GM13977 (cell line): ENCODE measurements around the gene DLX1.

Experiments used
- DNase-seq: peaks from one replicate; pipeline ENCODE4 v3.0.0; 2012; ENCODE audit warnings: low spot score
- CTCF ChIP-seq: IDR thresholded peaks from 2 replicates; pipeline ENCODE4 v1.5.1; 2012; ENCODE audit warnings: mild to moderate bottlenecking, control low read depth; ENCODE audit not compliant: insufficient read depth; ENCODE audit errors: extremely low read depth, missing control alignments
- in situ Hi-C: fragments of 300-500 bp; cut with MboI; formaldehyde crosslinking; loops from one replicate; pipeline ENCODE4 v1.12.0; 2022; ENCODE audit warnings: low sequenced_read_pairs, low pct_unique_long_range_greater_than_20kb, mixed read lengths, inconsistent platforms; ENCODE audit not compliant: unreplicated experiment

DLX1 gene

GRCh38 chr2:172093416-172094293, 8.3 kb downstream of the DLX1 start:
- peak; percentile 39 for DNase-seq
- TF ChIP-seq CTCF, result no peak
- in situ Hi-C loops, result loop anchor here (25.0 kb wide), 1 partner anchor 281 kb away; no protein-coding TSS in a partner anchor

DNA sequence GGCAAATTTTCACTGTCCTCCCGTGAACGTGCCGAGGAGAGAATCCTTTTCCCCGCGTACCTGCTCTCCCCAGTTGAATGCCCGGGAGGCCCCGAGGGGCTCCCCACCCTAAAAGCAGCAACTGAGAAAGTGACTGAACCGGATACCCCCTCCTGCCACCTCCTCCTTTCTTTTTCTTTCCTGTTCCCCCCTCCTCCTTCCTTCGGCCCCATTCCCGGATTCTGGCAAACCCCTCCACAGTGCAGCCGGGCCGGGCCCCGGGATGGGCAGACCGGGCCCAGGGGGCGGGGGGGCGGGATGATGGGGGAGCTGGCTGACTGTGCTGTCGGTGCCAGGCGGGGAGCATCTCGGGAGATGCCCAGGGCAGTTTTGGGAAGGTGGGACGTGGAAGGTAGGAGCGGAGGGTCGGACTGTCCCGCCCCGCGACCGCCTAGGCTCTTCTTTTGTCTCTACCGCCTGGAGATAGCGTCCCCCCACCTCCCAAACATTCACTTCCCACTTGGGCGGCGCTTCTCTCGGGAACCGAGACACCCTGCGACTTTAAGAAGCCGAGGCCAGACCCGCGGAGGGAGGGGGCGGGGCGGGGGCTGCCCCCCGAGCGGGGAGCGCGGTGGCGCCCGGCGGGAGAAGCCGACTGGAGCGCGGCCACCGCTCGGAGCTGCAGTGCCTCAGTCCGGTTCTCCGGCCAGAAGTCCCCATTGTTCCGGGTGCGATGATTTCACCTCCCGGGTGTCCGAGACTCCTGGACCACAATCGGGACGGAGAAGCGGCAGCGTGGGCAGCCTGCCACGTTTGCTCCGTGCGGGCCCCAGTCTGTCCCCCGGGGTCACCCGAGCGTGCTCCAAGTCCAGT, 9.2 kb downstream of the DLX1 start:
- peak; percentile 71 for DNase-seq
- in situ Hi-C loops, result loop anchor here (25.0 kb wide), 1 partner anchor 282 kb away; no protein-coding TSS in a partner anchor

GRCh38 chr2:172095146-172095904, 10.0 kb downstream of the DLX1 start:
- DNase-seq, result peak; percentile 80
- in situ Hi-C loops, result loop anchor here (25.0 kb wide), 1 partner anchor 283 kb away; no protein-coding TSS in a partner anchor
- no peak for TF ChIP-seq CTCF

More for the DNA sequence above, 9.2 kb downstream of the DLX1 start:
- no peak for TF ChIP-seq CTCF

DNA sequence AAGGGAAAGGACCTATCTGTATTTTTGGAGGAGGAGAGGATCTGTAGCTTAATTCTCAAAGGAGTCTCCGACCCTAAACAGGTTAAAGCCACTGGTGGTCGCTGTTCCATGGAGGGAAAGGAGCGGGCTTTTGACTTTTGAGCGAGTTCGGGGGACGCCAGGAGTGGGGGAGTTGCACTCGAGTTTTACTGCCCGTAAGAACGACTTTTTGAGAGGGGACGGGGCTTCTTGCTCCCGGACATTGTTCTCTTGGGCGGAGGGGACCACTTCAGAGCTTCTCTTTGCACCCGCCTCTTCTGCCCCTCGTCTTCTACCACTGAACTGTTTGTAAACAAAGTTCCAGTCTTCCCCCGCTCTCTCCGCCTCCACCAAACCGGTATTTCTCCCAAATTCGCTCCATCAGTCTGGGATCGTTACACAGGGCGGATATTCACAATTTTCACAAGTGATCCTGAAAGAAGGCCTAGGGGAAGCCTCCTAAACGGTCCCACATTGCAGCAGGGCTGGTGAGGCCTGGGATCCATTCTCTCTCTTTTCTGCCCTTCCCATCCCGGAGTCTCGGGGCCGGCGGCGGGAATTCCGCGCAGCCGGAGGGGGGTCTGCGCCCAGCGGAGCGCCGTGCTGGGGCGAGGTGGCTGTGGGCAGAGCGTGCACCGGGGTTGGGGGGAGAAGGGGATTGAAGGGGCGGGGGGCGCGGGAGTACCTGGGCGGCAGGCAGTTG, 10.8 kb downstream of the DLX1 start:
- in situ Hi-C loops, result loop anchor here (25.0 kb wide), 1 partner anchor 284 kb away; no protein-coding TSS in a partner anchor
- peak; percentile 11 for TF ChIP-seq CTCF
- DNase-seq, result peak; percentile 57

- DNase-seq, result peak; percentile 54
- TF ChIP-seq CTCF, result no peak
- in situ Hi-C loops, result loop anchor here (25.0 kb wide), 1 partner anchor 285 kb away; no protein-coding TSS in a partner anchor
Measured at GRCh38 chr2:172096626-172097547, 11.6 kb downstream of the DLX1 start.
